Fibroblast of peridontal ligament (primary cell): ENCODE data around the gene SPNS3.

ENCODE experiments used
- DNase-seq: peaks from one replicate; pipeline ENCODE4 v3.0.0-alpha.2; 2010; ENCODE audit errors: extremely low read depth

The SPNS3 gene

DNA sequence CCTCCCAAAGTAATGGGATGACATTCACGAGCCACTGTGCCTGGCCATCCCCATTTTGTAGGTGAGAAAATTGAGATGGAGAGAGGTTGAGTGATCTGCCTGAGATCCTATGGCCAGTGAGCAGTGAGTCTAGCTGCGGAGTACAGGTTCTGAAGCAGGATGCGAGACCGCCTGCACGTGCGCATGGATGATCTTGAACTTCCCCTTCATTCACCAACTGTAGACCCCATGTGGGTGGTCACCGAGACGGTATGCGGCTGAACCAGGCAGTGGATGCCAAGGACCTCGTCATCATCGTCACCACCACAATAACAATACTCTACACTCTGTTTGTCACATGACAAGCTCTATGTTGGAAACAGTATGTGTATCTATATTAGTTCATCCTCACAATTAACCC lies 6.2 kb upstream of the SPNS3 start:
- no peak for DNase-seq

DNA sequence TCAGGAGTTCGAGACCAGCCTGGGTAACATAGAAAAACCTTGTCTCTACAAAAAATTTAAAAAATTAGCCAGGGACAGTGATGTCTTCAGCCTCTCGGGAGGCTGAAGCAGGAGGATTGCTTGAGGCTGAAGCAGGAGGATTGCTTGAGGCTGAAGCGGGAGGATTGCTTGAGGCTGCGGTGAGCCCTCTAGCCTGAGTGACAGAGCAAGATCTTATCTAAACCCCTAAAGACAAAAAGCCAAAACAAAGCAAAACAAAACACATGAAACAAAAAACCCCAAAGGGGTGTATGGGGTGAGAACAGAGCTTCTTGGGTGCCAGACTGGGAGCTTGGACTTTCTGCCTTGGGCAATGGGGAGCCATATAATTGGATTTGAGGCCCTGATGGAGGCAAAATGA lies 2.6 kb downstream of the SPNS3 start:
- DNase-seq, result no peak

DNA sequence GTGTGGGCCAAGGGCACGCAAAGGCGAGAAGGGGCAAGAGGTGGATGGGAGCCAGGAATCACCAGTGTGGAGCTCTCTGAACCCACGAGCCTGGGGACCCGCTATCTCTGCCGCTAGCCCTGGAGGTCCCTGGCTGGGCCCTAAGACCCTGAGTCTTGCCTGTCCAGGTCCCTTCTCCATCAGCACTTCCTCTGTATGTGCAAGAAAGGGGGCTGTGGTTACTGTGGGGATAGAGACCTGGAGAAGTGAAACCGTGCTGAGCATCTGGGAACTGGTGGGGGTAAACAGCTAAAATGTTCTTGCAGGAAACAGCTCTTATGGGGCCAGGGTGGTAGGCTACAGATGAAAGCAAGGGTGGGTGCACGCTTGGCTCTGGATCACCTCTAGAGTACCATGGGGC lies 3.1 kb downstream of the SPNS3 start:
- DNase-seq, result no peak

DNA sequence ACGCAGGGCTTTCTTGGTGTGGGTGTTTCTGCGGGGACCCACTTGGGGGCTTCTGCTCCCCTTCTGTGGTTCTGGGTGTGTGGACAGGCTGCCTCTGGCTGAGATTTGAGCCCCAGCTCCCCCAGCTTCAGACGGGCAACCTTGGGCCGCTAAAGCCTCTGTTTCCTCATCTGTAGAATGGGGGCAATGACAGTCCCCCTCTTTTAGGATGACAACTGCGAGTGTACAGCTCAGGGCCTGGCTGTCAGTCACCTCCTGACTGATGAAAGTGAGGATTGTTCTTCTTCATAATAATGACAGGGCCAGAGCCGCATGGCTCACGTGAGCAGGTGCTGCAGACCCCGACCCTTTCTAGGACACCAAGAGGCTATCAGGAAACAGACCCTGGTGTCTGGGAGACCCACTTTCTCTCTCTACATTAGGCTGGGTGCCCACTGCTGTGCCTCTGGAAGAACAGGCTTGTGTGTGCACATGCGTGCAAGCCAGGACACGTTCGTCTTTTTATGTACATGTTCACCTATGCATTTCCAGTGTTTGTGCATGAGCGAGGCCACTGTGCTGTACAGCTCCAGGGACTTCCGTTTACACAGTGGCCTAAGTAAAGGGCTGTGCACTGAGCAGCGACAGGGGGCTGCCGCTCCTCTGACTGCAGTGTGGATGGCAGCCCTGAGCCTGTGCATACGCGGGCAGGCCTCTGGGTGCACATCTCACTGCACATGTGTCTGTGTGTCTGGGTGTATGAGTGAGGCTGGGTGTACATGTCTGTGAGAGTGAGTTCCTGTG lies 4.6 kb downstream of the SPNS3 start:
- no peak for DNase-seq

DNA sequence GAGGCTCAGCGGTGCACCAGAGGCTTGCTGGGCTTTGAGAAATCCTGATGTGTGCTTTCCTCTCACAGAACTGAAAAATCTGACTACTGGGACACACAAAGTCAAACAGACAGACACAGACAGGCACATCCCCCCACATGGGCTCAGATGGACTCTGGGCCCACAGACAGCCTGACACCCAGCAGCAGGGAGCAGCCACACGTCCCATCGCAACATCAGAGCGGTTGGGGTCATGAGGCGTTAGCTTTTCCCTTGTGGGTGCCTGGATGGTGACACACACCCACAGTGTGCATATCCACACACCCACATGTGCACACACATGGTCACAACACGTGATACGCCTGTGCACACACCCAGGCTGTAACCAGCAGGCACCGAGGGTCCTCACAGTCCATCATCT lies 6.3 kb downstream of the SPNS3 start:
- no peak for DNase-seq

DNA sequence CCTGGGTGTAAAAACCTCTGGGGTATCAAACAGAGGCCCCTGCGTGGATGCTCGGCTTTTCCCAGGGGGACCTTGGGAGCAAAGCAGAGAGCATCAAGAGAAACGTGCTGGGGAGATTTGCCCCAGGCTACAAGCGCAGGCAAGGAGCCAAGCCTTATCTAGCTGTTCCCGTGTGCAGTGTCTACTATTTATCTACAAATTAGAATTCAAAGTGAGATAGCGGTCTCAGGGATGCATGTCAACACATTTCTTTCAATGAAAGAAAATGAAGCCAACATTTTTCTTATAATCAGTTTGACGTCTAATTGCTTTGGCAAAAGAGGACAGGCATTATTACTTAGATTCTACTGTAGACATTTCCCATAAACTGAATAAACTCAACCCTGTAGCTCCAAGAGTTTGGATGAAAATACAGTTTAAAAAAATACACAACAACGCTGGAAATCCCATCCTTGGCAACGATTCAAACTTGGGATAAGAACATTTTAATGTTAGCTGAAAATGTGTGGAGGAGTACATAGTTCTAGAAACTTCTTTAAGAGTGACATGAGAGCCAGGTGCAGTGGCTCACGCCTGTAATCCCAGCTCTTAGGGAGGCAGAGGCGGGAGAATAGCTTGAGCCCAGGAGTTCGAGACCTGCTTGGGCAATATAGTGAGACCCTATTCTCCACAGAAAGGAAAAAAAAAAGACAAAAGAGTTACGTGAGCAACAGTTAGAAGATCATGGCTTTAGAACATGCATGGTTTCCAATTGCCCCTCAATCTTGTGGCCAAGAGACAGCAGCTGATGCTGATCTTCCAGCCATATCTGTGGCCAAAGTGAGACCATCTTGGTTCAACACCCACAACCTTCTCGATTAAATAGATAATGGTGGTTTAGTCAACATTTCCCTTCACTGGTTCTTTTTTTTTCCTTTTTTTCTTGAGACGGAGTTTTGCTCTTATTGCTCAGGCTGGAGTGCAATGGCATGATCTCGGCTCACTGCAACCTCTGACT lies 7.2 kb downstream of the SPNS3 start:
- DNase-seq, result no peak

DNA sequence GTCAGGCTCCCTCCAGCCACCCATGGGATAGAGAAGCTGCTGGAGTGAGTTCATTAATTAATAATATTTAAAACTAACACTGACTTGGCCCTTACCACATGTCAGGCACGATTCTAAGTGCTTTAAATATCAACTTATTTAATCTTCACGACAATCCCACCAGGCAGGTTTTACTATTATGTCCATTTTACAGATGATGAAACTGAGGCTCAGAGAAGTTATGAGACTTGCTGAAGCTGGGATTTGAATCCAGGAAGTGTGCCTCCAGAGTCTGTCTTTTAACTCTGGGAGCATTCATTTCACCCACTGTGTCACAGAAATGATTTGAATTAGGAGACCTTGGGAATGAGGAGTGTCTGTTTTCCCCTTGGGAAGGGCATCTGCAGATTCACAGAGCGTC lies 8.8 kb downstream of the SPNS3 start:
- DNase-seq, result no peak

DNA sequence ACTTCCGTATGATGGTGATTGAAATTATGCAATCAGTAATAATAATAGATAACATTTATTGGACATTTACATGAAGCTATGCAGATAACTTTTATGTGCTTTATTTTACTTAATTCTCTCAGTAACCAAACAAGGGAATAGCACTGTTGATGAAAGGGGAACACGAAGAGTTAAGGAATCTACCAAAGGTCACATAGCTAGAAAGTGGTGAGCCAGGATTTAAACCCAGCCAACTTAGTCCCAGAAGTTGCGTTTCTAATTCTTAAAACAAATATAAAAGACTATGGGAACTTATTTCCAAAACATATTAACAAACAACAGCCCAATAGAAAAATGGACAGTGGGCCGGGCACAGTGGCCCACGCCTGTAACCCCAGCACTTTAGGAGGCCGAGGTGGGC lies 9.7 kb downstream of the SPNS3 start:
- no peak for DNase-seq

DNA sequence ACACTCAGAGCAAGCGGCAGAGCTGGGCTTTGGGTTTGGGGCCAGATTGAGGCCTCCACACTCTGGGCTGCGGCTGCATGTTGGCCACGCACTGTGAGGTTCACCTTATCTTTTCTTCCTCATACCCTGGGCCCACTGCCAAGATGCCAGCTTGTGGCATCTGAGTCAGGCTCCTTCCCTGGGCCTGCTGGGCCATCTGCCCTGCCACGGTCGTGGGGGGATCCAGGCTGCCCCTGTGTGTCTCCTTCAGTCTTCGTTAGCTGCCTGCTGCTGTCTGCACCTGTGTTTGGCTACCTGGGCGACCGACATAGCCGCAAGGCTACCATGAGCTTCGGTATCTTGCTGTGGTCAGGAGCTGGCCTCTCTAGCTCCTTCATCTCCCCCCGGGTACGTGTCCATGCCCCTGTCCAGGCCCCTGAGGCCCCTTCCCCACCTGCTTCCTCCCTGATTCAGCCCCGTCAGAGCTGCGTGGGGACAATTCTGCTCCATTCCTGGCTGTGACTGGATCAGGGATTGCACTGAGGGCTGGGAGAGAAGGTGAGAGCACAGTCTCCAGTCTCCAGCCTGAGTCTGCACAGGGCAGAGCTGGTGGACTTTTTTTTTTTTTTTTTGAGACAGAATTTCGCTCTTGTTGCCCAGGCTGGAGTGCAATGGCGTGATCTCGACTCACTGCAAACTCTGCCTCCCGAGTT lies 11.2 kb downstream of the SPNS3 start:
- no peak for DNase-seq

DNA sequence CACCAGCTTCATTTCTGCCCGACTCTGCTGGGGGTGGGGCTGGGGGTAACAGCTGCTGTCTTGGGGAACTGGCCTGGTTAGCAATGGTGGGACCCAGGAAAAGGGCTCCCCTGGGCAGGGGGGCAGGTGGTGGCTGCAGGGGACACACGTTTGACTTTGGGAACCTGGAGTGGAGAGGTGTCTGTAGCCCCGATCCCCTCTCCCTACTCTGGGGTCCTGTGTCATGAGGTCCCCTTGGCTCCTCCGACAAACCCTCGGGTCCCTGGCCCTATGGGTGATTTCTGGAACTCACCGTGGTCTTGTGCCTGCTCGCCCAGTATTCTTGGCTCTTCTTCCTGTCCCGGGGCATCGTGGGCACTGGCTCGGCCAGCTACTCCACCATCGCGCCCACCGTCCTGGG lies 12.0 kb downstream of the SPNS3 start:
- no peak for DNase-seq

DNA sequence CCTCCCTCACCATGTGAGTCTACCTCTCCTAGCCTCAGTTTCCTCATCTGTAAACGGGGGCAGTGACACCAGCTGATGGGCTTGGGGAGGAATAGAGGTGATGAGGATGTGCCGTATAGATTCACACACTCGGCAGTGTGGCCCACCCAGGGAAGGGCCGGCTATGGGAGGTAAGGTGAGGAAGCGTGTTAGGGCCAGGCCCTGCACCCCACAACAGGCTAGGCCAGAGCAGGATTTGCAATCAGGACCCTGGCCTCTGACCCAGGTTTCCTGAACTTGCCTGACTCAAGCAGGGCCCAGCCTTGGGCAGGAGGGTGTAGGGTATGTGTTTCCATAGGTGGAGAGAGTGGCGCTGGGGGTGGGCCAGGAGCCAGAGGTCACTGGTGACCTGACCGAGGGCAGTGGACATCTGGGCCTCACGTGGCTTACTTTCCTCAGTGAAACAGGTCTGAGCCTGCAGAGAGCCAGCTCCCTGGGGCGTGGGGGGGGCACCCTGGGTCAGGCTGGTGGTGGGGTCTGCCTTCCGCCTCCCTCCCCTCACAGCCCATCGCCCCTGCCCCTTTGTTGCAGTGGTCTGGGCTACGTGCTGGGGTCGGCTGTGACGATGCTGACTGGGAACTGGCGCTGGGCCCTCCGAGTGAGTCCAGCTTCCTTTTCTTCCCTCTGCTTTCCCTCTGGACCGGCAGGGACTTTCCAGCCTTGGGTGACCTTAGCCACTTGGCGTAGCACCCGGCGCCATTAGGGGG lies 12.8 kb downstream of the SPNS3 start:
- DNase-seq, result no peak

DNA sequence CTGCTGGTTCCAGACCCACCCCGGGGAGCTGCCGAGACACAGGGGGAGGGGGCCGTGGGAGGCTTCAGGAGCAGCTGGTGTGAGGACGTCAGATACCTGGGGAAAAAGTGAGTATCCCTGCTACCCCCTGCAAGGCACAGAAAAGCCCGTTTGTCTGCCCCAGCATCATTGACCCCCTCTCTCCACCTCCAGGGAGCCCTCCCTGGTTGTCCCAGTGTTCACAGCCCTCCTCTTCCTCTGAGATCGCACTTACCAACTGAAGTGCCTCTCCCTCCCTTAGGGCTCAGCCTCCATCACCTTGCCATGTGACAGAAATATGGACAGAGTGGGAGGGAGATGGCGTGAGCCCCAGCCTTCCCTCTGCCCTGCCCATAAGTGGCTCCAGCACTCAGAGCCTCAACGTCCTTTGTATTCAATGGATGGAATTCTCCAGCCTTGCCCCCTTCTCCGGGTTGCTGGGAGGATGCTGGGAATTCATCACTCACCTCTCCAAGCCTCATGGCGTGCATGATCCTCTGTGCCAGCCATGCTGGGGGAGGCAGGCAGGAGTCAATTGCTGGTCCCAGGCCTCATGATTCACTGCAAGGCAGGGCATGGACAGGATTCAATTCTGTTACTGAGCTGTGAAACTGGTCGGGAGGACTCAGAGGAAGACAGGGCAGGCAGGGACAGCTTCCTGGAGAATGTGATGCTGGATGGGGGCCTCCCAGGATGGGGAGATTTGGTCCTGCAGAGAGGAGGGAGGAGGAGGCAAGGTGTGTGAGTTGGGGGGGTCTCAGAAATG lies 14.6 kb downstream of the SPNS3 start:
- no peak for DNase-seq

DNA sequence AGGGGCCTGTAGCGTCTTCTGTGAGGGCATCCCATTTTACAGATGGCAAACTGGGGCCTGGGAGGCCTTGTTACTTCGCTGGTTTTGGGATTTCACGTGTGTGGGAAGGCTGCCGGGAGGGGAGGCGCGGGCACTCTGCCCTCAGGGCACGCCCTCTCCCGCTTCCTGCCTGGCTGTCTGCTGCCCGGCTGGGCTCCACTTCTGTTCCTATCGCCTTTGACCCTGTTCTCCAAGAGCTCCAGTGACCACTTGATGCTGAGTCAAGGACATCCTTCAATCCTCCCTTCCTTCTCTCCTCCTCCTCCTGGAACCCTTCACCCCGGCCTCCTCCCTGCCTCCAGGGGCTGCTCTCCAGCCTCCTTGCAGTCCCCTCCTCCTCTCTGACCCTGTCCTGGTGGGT lies 16.0 kb downstream of the SPNS3 start:
- DNase-seq, result no peak

DNA sequence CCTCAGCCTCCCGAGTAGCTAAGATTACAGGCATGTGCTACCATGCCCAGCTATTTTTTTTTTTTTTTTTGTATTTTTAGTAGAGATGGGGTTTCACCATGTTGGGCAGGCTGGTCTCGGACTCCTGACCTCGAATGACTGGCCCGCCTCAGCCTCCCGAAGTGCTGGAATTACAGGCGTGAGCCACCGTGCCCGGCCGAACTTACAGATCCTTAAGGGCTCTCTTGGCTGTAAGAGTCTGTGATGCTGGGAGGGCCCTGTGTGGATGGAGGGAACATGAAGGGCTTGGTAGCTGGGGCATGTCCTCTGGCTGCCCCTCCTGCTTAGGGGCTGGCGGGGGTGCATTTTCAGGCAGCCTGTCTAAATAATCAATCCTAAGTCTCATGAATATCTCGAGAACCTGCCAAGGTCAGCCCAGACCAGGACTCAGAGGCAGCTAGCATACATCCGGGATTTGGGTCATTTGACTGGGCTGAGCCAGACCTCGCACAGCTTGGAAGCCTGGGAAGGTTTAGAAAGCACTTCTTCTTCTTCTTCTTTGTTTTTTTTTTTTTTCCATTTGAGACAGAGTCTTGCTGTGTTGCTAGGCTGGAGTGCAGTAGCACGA lies 17.1 kb downstream of the SPNS3 start:
- no peak for DNase-seq

DNA sequence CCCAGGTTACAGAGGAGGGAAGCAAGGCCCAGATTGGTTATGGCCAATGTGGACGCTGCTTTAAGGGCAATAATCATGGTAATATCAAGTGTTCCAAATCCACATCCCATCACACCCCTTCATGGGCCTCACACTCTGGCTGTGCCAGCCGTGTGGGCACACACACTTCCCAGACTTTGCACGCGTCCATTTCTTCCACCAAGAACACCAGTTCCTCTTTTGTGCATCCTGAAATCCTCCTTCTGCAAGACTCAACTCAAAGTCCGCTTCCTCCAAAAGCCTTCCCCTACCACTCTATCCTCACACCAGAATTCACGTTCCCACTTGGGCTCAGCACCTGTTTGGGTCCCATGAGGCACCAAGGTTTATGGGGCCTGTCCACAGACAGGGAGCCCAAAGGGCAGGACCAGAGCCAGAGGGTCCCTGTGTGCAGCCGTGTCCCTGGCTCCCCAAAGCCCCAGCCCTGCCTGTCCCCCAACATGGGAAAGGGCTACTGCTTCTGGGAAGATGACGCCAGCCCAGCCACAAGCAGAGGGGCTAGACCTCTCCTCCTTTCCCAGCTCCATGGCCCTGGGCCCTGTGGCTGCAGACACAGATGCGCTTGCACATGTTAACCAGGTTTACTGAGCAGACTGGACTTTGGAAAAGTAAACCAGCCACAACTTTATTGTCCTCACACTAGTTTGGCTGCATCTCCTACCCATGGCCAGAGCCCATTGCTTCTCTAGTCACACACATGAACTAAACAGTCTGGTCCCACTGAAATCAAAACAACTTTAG lies 20.3 kb downstream of the SPNS3 start:
- no peak for DNase-seq

DNA sequence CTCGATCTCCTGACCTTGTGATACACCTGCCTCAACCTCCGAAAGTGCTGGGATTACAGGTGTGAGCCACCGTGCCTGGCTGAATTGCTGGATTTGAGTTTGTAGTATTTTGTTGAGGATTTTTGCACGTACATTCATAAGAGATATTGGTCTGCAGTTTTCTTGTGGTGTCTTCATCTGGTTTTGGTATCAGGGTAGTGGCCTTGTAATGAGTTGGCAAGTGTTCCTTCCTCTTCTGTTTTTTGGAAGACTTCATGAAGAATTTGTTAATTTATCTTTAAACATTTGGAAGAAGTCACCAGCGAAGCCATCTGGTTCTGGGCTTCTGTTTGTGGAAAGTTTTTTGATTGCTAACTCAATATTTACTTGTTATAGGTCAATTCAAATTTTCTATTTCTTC lies 26.9 kb downstream of the SPNS3 start:
- DNase-seq, result no peak

DNA sequence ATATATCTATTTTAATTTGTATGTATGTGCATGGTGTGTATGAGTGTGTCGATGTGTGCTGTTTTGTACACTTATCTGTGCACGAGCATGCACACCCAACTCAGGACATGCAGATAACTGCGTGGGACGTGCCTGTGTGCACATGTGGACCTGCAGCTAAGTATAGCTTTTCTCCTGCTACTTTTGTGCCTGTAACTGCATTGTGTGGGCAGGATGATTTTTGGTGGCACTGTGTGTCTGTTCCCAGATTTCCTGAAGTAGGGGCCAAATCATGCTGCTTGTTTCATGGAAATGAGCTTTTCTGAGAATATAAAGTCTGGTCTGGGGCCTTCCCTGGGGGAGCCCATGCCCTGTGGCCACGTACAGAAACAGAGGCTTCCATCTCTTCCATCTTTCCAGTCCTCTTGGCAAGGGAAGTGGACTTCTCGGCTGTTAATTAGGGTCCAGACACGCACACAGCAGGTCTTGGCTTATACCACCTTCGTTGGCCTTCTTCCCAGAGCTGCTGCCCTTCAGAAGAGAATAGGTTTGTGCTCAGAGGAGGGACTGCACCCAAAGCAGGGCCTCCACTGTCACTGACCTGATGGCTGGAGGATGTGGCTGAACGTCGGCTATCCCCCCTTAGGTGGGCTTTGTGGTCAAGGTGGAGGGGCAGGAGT lies 30.2 kb downstream of the SPNS3 start:
- DNase-seq, result no peak

DNA sequence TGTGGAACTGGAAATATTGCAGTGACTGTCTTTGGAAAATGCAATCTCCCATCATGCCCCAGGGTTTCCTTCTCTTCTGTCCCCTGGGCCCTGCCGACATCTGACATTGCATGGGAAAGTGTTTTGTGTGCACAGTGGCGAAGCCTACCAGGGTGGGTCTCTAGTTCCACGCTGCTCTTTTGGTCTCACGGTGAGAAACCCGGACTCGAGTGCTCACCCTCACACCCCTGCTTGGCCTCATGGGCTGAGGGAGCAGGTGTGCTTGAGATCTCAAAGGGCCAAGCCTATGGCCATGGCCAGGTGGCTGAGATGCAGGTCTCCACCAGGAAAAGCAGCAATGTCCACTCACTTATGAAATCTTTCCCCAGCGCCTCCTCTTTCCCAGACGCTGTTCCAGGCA lies 32.0 kb downstream of the SPNS3 start:
- DNase-seq, result no peak

DNA sequence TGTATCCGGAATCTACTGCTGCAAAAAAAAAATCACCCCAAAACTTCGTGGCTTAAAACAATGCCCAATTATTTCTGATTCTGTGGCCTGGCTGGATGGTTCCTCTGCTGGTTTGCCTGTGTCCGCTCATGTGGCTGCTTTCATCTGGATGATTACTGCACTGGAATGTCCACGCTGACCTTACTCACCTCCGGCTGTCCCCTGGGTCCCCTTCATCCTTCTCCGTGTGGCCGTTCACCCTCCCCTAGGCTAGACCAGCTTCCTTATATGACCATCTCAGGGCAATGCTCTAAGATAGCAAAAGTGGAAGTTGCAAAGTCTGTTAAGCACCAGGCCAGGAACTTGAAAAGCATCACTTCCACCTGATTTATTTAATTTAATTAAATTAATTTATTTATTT lies 33.5 kb downstream of the SPNS3 start:
- DNase-seq, result no peak
